ENCODE results near the gene RASGRF1.

RASGRF1 gene

DNA sequence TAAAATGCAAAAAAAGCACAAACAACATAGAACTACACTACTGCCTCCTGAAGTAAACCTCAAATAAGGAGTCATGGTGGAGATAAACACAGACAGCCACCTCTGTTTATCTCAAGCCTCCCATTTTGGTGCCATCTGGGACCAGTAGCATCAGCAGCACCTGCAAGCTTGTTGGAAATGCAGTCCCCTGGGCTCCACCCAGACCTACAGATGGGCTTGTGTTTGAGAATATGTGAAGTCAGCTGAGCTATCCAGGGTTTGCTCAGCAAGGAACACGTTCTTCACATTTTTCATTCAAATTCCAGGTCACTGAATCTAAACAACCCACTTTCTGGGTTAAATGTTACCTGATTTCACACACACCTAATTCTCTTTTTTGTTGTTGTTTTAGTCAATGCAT lies 45.5 kb downstream of the RASGRF1 start:
- in situ Hi-C loops (cut with MboI; ENCODE audit: low sequenced_read_pairs): no loop called here

DNA sequence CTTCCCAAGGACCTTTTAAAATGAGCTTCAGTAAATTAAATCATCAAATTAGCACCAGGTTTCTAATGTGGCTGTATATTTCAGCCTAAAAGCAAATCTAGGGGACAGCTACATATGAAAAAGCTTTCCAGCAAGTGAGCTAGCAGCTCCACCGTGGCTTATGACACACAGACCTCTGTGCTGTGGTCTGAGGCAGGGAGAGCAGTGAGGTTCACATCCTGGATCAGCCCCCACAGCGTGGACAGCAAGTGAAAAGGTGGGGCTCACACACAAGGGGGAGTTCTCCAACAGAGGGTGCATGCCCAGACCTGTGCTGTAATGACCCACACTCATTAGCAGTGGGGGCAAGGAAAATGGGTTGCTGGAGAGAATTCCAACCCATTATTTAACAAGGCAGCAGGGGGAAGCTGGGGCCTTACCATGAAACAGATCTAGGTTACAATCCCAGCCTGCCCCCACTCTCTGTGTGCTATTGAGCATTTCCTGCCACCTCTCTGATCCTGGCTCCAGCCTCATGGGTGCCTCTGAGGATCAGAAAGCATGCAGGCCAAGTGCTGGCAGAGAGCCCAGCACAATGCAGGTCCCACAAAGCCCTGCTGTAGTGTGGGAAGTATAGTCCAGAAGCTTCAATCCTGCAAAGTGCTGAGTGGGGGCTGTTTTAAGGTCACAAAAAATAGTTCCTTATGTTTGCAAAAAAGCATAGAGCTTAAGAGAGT lies 48.2 kb downstream of the RASGRF1 start:
- in situ Hi-C loops (cut with MboI; ENCODE audit: low sequenced_read_pairs): no loop called here

DNA sequence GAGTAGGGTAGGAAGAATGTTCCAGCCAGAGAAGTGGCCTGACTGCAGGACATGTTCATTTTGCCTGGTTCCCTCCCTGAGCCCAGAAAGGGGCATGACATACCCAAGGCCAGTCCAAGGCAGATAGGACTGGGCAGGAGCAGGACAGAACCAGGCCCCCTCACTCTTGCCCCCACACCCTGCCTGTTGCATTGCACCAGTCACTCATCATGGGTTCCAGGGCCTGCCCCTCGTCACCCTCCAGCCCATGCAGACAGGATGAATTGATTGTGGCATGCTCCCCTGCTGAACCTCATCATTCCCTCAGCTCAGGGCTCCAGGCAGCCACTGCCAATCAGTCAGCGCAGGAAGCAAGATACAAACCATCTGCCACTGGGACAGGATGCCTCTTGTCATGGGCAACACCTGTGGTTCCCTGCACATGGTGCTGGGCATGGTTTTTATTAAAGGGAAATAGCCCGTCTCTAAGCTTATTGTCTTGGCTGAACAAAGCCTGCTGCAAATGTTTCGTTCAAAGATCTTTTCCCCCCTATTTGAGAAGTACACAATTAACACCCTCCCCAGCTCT lies 48.9 kb downstream of the RASGRF1 start:
- in situ Hi-C loops (cut with MboI; ENCODE audit: low sequenced_read_pairs): no loop called here

DNA sequence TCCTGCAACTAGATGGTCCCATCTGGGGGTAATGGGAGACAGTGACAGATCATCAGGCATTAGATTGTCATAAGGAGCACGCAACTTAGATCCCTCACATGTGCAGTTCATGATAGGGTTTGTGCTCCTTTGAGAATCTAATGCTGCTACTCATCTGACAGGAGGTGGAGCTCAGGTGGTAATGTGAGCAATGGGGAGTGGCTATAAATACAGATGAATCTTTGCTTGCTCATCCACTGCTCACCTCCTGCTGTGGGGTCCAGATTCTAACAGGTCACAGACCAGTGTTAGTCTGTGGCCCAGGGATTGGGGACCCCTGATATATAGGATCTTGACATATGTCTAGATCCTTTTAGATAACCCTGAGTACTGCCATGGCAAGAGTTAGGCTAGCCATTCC lies 52.7 kb downstream of the RASGRF1 start:
- in situ Hi-C loops (cut with MboI; ENCODE audit: low sequenced_read_pairs): no loop called here

DNA sequence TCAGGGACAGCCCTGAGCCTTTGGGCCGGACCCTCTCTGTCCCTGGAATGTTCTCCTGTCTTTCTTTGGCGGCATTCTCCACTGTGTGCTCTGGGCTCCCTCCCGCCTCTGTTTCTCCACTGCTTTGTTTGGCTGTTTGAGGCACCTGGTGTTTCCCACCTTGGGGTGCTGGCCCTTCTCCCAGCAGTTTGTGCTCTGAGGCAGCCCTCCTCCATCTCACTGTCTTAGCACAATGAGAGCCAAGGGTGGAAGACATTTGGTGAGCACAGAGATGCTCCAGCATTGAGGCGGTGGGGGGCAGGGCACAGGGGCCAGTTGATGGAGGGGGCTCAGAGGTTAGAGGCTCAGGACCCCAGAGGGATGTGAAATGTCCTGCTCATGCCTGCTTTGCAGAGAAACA lies 54.3 kb downstream of the RASGRF1 start:
- in situ Hi-C loops (cut with MboI; ENCODE audit: low sequenced_read_pairs): no loop called here

DNA sequence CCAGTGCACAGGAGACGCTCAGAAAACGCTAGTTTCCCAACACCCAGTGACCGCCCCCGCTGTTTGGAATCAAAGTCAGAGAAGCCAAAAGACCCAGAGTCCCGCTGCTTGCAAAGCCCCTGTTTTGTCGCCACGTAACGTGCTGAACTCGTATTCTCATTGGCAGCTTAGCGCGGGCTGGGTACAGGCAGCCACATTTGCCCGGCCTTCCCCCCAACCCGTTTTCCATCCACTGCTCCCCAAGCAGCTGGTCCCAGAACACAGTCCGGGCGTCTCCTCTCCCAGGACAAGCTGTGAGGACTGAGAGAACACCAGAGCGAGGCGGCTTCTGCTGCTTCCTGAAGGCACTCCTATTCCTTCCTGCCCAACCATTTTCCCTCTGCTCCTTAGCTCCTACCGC lies 54.8 kb downstream of the RASGRF1 start:
- in situ Hi-C loops (cut with MboI; ENCODE audit: low sequenced_read_pairs): no loop called here

DNA sequence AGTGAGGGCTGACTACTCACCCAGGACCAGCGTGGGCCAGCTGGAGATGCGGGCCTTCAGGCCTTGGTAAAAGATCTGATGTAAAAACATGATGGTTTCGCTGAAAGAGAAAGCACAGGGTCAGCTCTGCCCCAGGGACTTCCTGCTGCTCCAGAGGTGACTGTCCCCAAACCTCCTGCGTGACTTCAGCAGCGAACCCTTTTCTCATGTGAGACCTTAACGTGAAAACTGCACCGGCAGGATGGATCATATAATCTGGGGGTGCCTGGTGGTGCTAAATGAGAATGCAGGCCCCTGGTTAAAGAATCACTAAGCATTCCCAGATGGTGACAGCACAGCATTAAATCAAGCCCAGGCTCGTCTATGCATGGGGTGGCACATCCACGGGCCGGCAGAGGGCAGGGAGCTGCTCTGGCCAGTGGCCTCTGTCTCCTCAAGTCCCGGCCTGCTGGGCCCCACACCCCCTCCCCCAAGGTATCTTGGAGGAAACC lies 55.4 kb downstream of the RASGRF1 start:
- in situ Hi-C loops (cut with MboI; ENCODE audit: low sequenced_read_pairs): no loop called here

DNA sequence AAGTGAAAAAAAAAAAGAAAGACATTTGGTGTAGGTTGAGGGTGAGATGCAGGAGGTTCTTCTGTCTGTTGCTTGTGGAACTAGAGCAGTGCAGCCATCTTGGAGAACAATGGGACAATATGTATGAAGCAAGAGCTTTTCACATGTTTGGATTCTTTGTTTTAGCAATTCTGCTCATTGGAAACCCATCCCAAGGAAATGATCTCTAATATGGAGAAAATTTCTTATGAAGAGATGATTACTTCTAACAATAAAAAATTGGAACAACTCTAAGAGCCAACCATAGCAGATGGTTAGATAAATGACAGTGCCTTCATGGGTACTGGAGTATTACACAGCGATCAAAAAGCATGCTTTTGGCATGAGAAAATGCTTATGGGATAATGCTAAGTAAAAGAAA lies 56.3 kb downstream of the RASGRF1 start:
- in situ Hi-C loops (cut with MboI; ENCODE audit: low sequenced_read_pairs): no loop called here

DNA sequence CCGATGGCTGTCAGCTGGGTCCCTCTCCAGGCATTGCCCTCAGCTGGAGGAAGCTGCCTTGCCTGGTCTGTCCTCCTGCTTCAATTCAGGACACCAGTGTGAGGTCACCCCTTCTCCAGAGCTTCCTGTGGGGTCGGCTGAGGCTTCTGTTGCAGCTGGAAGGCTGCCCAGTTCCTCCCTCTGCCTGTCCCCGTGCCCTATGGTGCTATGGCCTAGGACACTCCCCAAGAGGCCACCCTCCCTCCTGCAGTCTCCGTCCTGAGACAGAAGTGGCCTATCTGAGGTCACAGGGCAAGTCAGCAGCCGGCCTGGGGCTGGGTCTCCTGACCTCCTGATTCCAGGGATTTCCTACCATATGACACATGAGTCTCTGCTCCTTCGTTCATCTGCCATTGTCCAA lies 57.9 kb downstream of the RASGRF1 start:
- in situ Hi-C loops (cut with MboI; ENCODE audit: low sequenced_read_pairs): no loop called here

DNA sequence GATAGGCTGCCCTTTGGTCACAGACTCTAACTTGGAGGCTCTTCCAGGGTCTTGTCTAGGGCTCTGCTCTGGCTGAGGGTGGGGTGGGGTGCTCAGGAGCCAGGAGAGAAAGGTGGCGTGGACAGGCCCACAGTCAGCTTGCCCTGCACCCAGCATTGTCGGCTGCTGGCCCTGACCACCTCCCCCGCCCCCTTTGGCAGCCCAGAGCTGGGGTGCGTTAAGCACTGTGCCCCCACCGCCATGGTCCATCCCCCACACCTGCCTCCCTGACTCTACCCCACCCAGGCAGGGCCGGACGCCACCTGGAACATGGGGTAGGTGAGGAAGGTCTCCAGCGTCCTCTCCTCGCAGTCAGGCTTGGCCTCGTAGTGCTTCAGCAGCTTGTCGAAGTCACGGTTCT lies 58.8 kb downstream of the RASGRF1 start:
- in situ Hi-C loops (cut with MboI; ENCODE audit: low sequenced_read_pairs): no loop called here

DNA sequence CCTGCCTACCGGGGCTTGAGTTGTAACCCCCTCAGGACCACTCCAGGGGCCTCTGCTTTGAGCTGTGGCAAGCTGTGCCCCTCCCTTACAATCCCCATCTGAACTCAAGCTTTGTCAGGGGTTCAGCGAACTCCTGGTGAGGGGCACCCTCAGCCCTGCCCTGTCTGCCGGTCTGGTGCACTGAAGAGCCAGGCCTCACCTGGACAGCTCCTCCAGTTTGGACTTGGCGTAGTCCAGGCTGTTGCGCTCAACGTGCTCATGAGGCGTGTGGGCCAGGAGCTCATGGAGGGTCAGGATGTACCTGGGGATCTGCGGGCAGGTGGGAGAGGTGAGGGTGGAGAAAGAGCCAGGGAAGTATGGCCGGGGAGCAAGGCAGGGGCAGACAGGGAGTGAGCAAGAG lies 59.4 kb downstream of the RASGRF1 start:
- in situ Hi-C loops (cut with MboI; ENCODE audit: low sequenced_read_pairs): no loop called here

DNA sequence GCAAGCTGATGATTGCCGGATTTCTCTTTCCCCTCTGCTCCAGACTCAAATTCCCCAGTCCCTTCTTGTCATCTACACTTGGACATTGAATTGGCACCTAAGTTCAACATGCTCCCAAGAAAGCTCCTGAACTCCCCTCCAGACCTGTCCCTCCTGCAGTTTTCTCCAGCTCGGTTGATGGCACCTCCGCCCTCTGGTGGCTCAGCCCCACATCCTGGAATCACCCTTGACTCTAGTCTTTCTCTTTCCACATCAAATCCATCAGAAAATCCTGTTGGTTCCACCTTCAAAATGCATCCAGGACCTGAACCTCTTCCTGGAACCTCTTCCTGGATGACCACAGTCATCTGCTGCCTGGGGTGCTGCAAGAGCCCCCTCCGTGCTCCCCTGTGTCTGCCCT lies 60.1 kb downstream of the RASGRF1 start:
- in situ Hi-C loops (cut with MboI; ENCODE audit: low sequenced_read_pairs): no loop called here

DNA sequence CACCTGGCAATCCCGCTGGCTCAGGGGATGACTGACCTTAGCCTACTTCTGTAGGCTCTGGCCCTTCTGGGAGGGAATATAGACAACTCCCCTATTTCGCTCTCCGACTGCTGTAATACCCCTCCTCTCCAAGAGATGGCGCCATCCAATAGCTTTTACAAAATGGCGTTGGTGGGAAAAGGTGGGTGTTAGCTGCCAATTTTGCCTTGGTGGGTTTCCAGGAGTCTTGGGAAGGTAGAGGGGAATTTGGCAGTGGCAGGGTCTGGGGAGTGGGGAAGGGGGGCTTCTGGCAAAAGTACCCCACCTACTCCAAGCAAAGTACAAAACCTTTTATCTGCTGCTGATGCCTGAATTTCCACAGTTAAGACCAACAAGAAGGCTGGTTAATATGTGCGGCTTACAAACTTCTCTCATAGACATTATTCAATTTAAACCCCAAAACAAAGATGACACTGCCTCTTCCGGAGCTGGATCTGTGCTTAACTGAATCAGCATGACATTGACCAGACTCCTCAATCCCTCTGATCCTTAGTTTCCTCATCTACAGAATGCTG lies 62.1 kb downstream of the RASGRF1 start:
- in situ Hi-C loops (cut with MboI; ENCODE audit: low sequenced_read_pairs): loop anchor here (10.0 kb wide), 2 partner anchors 114 to 156 kb away; no protein-coding TSS in a partner anchor

DNA sequence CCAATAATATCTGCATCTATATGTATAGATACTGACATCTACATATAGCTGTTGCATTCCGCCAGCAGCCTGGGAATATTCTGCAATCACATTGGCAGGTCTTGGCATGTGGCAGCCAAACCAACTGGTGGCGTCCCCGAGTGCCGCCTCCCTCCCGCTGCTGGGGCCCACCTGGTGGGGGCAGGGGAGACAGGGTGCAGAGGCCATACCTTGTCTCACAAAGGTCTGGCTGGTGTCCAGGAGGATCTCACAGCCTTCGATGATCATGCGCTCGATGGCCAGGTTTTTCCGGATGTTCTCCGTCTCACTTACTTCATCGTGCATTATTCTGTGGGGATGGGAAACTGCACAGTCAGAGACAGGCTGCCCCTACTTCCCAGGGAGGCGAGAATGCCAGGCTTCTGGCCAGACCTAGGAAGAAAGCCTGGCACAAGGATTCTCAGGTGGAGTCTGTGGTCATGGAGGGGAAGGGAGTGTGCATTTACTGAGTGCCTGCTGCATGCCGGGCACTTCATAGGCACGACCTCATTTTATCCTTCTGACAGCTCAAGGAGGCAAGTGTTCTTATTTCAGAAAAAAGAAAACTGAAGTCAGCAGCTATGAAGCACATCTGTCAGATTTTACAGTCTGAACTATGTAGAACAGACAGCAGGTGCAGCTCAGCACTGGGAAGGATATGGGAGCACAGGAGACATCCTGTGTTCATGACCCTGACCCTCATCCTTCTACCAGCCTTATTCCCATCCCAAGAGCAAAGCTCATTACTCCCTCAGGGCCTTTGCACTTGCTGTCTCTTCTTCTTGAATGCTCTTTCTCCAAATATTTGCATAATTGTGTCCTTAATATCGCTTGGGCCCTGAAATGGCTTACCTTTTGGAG lies 62.8 kb downstream of the RASGRF1 start:
- in situ Hi-C loops (cut with MboI; ENCODE audit: low sequenced_read_pairs): loop anchor here (10.0 kb wide), 2 partner anchors 113 to 157 kb away; no protein-coding TSS in a partner anchor

DNA sequence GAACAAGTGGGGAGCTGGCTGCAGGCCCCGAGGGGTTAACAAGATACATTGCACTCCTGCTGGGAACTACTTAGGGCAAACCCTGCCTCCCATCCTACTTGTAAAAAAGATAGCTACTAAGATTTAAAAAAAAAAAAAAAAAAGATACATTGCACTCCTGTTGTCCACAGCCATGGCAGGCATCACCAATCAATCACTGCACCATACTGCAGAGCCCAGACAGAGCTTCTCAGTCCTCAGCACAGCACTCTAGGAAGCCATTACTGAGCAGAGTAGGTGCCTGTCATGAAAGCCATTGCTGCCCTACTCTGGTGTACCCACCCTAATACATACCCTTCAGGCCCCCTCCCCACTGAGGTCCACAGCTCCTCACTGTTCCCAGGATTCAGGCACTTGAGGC lies 64.8 kb downstream of the RASGRF1 start:
- in situ Hi-C loops (cut with MboI; ENCODE audit: low sequenced_read_pairs): loop anchor here (10.0 kb wide), 2 partner anchors 111 to 159 kb away; no protein-coding TSS in a partner anchor

DNA sequence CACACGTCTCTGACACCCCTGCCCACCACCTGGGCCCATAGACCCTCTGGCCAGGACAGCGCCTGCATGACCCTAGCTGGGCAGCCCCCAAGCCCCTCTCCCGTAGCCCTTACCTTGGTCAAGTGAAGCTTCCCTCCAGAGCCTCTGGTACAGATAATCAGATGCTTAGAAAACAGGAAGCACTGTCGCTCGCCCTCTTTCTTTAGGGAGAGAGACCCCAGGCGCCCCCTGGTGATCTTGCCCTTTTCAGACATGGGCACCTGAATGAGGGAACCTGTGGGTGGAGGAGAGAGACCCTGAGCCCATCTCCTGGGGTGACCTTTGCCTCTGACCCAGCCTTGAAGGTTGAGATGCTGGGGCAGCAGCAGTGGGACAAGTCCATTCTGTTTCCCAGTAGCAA lies 65.4 kb downstream of the RASGRF1 start:
- in situ Hi-C loops (cut with MboI; ENCODE audit: low sequenced_read_pairs): loop anchor here (10.0 kb wide), 2 partner anchors 110 to 160 kb away; no protein-coding TSS in a partner anchor

DNA sequence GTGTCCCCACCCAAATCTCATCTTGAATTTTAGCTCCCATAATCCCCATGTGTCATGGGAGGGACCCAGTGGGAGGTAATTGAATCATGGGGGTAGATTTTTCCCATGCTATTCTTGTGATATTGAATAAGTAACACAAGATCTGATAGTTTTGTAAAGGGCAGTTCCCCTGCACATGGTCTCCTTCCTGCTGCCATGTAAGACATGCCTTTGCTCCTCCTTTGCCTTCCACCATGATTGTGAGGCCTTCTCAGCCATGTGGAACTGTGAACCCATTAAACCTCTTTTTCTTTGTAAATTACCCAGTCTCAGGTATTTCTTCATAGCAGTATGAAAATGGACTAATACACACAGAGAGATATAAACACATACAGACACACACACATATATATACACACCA lies 66.1 kb downstream of the RASGRF1 start:
- in situ Hi-C loops (cut with MboI; ENCODE audit: low sequenced_read_pairs): loop anchor here (10.0 kb wide), 2 partner anchors 110 to 160 kb away; no protein-coding TSS in a partner anchor

DNA sequence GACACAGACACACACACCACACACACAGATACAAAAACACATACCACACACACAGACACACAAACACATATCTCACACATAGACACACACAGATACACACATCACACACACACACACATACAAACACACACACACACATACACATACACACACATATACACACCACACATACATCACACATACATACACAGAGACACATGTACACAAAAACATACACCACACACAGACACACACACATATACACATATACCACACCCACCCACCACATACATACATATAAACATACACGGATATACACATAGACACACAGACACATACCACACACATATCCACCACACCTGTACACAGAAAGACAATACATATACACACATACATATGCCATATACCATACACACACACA lies 66.7 kb downstream of the RASGRF1 start:
- in situ Hi-C loops (cut with MboI; ENCODE audit: low sequenced_read_pairs): loop anchor here (10.0 kb wide), 2 partner anchors 109 to 161 kb away; no protein-coding TSS in a partner anchor

DNA sequence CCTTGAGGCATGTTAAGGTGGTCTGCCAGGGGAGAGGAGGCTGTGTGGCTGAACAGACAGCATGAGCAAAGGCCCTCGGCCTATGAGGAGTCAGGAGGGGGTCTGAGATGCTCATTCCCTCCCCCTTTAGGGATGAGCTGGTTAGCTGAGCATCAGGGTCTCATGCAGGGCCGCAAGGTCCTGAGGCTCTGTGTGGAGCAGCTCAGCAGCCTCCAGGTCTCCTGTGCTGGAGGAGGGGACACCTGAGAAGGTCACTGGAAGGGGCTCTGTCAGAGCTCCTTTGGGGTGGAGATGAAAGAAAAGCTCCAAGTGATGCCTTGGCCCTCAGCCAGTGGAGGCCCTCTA lies 67.1 kb downstream of the RASGRF1 start:
- in situ Hi-C loops (cut with MboI; ENCODE audit: low sequenced_read_pairs): loop anchor here (10.0 kb wide), 2 partner anchors 109 to 161 kb away; no protein-coding TSS in a partner anchor

DNA sequence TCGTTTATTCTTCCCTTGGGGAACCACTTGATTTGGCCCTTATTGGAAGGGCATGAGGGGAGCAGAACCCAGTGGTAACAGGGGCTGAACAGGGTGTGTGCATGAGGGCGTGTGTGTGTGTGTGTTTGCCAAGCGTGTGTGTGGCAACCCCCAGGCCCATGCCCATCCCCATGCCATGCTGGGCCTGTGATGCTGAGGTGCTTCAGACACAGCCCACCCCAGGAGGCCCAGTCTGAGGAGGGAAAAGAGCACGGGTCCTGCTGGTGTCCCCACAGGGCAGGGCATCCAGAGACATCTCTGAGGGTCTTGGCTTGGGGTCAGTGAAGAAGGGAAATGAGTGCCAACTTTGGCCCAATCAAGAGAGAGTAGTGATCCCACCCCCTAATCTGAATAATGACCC lies 71.6 kb downstream of the RASGRF1 start:
- in situ Hi-C loops (cut with MboI; ENCODE audit: low sequenced_read_pairs): no loop called here

DNA sequence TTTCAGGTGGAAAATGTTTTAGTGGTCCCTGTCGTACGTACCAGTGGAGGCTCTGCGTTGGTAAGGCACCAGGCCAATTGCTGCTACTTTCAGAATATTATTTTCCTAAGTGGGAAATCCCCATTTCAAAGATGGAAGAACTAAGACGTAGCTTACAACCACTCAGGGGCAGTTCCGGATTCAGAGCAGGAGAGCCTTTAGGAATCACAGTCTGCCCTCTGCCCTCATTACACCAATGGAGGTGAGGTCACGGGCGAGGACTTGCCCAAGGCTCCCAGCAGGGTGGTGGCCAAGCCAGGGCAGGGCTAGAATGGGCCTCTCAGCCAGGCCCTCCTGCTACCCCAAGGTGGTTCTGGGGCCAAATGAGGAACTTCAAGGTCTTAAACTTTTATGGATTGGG lies 72.6 kb downstream of the RASGRF1 start:
- in situ Hi-C loops (cut with MboI; ENCODE audit: low sequenced_read_pairs): no loop called here
